Transverse colon (tissue), 4 donors: Measurements from ENCODE around the gene CRISP3.

Experiments
- EP300 ChIP-seq: sonication (generic); formaldehyde crosslinking; IDR thresholded peaks from one replicate; pipeline ENCODE4 v1.6.1; 2017; ENCODE audit warnings: antibody characterized with exemption, low read depth
- POLR2A ChIP-seq: fragments of 450-650 bp; IDR thresholded peaks from one replicate; pipeline ENCODE4 v1.6.1; 2016; ENCODE audit warnings: antibody characterized with exemption, mild to moderate bottlenecking, moderate library complexity
- POLR2AphosphoS5 ChIP-seq, 3 donors: sonication (generic); formaldehyde crosslinking; IDR thresholded peaks; one replicate each; pipeline ENCODE4 v1.6.1; 2016; ENCODE audit warnings: antibody characterized with exemption in 3 of 3
- TF ChIP-seq, protein P1 (sequence below), 5 experiments: fragments of 200-600 bp in 3 of 5; fragments of 450-650 bp in 2 of 5; sonication (generic) in 3 of 5; IDR thresholded peaks; 1 replicate in 2 of 5; 2 replicates in 3 of 5; pipeline ENCODE4 v1.5.1; 2016 to 2017; ENCODE audit warnings: antibody characterized with exemption in 5 of 5, inconsistent platforms in 3 of 5, mild to moderate bottlenecking in 2 of 5, moderate library complexity in 1 of 5

DNA sequence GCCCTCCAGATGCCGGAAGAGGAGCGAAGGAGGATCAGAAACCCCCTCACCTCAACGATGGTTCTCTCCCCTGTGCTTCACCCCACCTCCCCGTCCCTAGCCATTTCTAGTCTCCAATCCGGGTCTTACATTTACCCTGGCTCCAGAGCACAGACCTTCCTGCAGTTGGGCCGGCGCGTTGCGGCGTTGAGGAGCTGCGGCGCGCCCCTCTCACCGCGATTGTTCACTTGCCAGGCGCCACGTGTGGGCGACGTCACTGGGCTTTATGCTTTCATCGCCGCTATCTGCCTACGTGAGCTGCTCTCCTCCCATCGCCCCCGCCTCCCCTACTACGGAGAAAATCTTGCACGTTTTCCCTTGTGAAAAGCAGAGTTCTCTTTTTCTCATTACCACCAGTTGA lies 30.8 kb downstream of the CRISP3 start, which contains the start of gene CRISP2:
- TF ChIP-seq, protein P1, sequence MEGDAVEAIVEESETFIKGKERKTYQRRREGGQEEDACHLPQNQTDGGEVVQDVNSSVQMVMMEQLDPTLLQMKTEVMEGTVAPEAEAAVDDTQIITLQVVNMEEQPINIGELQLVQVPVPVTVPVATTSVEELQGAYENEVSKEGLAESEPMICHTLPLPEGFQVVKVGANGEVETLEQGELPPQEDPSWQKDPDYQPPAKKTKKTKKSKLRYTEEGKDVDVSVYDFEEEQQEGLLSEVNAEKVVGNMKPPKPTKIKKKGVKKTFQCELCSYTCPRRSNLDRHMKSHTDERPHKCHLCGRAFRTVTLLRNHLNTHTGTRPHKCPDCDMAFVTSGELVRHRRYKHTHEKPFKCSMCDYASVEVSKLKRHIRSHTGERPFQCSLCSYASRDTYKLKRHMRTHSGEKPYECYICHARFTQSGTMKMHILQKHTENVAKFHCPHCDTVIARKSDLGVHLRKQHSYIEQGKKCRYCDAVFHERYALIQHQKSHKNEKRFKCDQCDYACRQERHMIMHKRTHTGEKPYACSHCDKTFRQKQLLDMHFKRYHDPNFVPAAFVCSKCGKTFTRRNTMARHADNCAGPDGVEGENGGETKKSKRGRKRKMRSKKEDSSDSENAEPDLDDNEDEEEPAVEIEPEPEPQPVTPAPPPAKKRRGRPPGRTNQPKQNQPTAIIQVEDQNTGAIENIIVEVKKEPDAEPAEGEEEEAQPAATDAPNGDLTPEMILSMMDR (IDR thresholded peaks at IDR 0.05) = no peak
- TF ChIP-seq POLR2A (no peak), POLR2AphosphoS5 (IDR thresholded peaks at IDR 0.05) (no peak), EP300 (no peak)
